Measurements from ENCODE around the gene CRACDL.

CRACDL gene, protein sequence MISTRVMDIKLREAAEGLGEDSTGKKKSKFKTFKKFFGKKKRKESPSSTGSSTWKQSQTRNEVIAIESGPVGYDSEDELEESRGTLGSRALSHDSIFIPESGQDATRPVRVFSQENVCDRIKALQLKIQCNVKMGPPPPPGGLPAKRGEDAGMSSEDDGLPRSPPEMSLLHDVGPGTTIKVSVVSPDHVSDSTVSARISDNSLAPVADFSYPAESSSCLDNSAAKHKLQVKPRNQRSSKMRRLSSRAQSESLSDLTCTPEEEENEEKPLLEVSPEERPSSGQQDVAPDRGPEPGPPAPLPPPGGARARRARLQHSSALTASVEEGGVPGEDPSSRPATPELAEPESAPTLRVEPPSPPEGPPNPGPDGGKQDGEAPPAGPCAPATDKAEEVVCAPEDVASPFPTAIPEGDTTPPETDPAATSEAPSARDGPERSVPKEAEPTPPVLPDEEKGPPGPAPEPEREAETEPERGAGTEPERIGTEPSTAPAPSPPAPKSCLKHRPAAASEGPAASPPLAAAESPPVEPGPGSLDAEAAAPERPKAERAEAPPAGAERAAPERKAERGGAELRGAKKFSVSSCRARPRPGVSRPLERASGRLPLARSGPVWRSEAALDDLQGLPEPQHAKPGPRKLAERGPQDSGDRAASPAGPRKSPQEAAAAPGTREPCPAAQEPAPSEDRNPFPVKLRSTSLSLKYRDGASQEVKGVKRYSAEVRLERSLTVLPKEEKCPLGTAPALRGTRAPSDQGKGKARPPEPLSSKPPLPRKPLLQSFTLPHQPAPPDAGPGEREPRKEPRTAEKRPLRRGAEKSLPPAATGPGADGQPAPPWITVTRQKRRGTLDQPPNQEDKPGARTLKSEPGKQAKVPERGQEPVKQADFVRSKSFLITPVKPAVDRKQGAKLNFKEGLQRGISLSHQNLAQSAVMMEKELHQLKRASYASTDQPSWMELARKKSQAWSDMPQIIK

DNA sequence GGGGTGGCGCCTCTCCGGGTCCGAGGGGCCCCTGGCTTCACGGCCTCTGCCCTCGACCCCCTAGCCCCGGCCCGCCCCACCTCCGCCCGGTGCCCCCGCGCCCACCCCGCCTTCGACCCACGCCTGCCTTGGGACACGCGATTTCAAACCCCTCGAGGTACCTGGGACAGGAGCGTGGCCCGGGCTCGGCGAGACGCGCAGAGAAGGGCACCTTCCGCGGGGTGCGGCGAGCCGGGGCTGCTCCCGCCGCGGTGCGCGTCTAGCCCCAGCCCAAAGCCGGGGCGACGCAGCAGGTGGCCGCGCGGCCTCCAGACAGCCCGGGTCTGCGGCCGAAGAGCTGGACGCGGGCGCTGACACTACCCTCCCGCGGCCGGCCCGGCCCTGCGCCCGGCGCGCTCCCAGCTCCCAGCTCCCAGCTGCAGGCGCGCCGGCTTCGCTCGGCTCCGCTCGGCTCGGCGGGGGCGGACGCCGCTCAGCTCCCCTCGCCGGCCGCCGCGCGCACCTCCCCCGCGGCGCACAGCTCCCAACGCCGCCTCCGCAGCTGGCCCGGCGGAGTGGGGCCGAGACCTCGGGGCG, at the start of gene CRACDL:
Gene CRACDL (minus strand): TSS at position 449 of the 576 bp plus-strand sequence. CDS start 89,425 bp downstream, outside the sequence.
- TF ChIP-seq, protein P1, sequence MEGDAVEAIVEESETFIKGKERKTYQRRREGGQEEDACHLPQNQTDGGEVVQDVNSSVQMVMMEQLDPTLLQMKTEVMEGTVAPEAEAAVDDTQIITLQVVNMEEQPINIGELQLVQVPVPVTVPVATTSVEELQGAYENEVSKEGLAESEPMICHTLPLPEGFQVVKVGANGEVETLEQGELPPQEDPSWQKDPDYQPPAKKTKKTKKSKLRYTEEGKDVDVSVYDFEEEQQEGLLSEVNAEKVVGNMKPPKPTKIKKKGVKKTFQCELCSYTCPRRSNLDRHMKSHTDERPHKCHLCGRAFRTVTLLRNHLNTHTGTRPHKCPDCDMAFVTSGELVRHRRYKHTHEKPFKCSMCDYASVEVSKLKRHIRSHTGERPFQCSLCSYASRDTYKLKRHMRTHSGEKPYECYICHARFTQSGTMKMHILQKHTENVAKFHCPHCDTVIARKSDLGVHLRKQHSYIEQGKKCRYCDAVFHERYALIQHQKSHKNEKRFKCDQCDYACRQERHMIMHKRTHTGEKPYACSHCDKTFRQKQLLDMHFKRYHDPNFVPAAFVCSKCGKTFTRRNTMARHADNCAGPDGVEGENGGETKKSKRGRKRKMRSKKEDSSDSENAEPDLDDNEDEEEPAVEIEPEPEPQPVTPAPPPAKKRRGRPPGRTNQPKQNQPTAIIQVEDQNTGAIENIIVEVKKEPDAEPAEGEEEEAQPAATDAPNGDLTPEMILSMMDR (IDR thresholded peaks at IDR 0.05; ENCODE audit: insufficient read depth, low read depth, low read length, missing control alignments): no peak
- H3K4me3 ChIP-seq (ENCODE audit: low read depth, low read length): no peak within 1 kb of the TSS
- DNase-seq (ENCODE audit: low read depth): no peak

GRCh38 chr2:98975611-98976010, 39.6 kb upstream of the CRACDL start:
- DNase-seq (ENCODE audit: low read depth): no peak
- no peak overlapping the region for H3K4me3 ChIP-seq (ENCODE audit: low read depth, low read length)
- TF ChIP-seq, protein P1 (IDR thresholded peaks at IDR 0.05; ENCODE audit: insufficient read depth, low read depth, low read length, missing control alignments): no peak

DNA sequence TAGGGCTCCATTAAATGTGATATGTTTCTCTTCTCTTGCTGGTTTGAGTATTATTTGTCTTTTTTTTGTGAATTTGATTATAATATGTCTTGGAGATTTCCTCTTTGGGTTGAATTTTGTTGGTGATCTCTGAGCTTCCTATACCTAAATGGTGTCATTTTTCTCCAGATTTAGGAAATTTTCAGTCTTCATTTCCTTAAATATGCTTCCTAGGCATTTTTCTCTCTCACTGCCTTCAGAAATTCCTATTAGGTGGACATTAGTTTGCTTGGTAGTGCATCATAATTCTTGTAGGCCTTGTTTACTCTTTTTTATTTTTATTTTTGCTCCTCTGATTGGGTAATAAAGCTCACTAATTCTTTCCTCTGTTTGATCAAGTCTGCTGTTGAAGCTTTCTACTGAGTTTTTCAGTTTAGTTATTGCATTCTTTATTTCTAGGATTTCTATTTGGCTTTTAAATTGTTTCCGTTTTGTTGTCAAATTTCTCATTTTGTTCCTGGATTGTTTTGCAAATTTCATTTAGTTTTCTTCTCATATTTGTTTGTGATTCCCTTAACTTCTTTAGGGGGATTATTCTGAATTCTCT, 36.6 kb upstream of the CRACDL start:
- TF ChIP-seq, protein P1 (IDR thresholded peaks at IDR 0.05; ENCODE audit: insufficient read depth, low read depth, low read length, missing control alignments): no peak

GRCh38 chr2:98959810-98960507, 23.9 kb upstream of the CRACDL start:
- TF ChIP-seq, protein P1 (IDR thresholded peaks at IDR 0.05; ENCODE audit: insufficient read depth, low read depth, low read length, missing control alignments): no peak
- DNase-seq (ENCODE audit: low read depth): no peak
- H3K4me3 ChIP-seq (ENCODE audit: low read depth, low read length): no peak overlapping the region

More for the DNA sequence above, 36.6 kb upstream of the CRACDL start:
- no peak for DNase-seq (ENCODE audit: low read depth)
- no peak overlapping the region for H3K4me3 ChIP-seq (ENCODE audit: low read depth, low read length)

DNA sequence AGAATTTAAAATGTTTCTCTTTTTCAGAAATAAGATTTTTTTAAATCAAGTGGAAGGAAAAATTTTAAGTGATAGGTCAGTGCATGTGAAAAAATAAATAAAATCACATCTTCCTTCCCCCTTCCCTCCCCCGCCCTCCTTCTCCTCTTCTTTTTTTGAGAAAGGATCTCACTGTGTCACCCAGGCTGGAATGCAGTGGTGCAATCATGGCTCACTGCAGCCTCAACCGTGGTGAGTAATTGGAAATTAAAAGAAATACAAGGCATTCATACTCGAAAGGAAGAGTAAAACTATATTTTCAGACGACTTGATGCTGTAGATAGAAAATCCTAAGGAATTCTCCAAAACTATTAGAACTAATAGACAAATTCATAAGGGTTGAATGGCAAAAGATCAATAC, 16.9 kb upstream of the CRACDL start:
- TF ChIP-seq, protein P1 (IDR thresholded peaks at IDR 0.05; ENCODE audit: insufficient read depth, low read depth, low read length, missing control alignments): no peak
- H3K4me3 ChIP-seq (ENCODE audit: low read depth, low read length): no peak overlapping the region
- DNase-seq (ENCODE audit: low read depth): no peak

Data from GM12865 (cell line).